ENCODE data around the gene GPRC5B.

DNA sequence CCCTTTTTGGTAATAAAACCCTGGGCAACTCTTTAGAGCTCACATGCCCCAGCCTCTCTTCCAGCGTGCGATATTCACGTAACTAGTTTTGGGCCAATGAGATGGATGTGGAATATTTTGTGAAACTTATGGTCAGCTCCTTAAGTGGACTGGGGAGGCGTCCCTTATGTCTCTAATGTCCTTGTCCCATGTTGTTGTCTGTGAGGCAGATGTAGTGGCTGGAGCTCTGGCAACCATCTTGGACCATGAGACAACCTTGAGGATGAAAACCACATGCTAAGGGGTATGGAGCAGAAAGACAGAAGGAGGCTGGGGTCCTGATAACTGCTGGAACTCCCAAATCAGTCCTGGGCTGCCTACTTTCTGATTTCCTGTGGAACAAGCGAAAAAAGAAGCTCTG is 31.4 kb upstream of the GPRC5B start:
- TF ChIP-seq, protein P1, sequence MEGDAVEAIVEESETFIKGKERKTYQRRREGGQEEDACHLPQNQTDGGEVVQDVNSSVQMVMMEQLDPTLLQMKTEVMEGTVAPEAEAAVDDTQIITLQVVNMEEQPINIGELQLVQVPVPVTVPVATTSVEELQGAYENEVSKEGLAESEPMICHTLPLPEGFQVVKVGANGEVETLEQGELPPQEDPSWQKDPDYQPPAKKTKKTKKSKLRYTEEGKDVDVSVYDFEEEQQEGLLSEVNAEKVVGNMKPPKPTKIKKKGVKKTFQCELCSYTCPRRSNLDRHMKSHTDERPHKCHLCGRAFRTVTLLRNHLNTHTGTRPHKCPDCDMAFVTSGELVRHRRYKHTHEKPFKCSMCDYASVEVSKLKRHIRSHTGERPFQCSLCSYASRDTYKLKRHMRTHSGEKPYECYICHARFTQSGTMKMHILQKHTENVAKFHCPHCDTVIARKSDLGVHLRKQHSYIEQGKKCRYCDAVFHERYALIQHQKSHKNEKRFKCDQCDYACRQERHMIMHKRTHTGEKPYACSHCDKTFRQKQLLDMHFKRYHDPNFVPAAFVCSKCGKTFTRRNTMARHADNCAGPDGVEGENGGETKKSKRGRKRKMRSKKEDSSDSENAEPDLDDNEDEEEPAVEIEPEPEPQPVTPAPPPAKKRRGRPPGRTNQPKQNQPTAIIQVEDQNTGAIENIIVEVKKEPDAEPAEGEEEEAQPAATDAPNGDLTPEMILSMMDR (IDR thresholded peaks at IDR 0.05), result no peak
- no peak for TF ChIP-seq POLR2AphosphoS5 (IDR thresholded peaks at IDR 0.05)
